NCI-H82 treated with DMSO at 0.1 percent for 48 hours (cell line): ENCODE results near the gene GADD45B.
"Not testable (repeated sequence)": the region's sequence is repeated elsewhere in the genome, so short reads cannot be mapped to it uniquely, and the experiment has no call there.

Source experiments
- DNase-seq: peaks from one replicate; lab custom pipeline; 2025; ENCODE audit not compliant: unreplicated experiment; lab: John Stamatoyannopoulos, UW

GADD45B gene

GRCh38 chr19:2468596-2468995, 7.3 kb upstream of the GADD45B start:
- no peak for DNase-seq

DNA sequence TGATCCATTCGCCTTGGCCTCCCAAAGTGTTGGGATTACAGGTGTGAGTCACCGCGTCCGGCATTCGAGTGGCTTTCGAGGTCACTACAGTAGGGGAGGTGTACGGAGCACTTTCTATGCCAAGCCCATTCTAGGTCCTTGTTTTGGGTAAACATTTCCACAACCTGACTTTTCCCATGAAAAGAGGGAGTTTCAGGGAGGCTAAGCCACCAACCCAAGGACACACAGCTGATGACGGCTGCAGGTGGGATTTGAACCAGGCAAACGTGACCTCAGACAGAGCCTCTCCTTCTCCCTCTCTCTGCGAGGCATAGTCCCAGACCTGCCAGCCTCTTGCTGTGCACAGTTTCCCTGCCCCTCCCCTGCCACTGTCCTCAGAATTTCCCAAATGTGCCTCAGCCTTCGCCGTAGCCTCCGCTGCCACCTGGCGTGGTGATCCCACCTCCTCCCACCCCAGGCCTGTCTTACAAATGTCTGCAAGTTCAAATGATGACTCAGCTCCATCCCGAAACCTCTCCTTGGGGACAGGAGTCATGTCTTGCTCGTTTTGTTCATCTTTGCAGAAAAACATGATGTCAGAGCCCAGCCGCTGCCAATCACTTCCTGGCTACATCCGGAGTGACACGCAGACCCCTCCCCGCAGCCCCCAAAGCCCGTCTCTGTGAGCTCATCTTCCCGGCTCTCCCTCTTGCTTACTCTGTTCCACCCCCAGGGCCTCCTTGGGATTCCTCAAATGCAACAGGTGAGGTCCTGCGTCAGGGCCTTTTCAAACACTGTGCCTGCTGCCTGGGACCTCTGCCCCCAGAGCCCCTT, 6.6 kb upstream of the GADD45B start:
- no peak for DNase-seq

DNA sequence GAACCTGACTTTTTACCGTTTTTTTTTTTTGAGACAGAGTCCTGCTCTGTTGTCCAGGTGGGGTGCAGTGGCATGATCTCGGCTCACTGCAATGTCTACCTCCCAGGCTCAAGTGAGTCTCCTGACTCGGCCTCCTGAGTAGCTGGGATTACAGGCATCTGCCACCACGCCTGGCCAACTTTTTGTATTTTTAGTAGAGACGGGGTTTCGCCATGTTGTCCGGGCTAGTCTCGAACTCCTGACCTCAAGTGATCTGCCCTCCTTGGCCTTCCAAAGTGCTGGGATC, 6.1 kb upstream of the GADD45B start:
- not testable (repeated sequence) for DNase-seq

DNA sequence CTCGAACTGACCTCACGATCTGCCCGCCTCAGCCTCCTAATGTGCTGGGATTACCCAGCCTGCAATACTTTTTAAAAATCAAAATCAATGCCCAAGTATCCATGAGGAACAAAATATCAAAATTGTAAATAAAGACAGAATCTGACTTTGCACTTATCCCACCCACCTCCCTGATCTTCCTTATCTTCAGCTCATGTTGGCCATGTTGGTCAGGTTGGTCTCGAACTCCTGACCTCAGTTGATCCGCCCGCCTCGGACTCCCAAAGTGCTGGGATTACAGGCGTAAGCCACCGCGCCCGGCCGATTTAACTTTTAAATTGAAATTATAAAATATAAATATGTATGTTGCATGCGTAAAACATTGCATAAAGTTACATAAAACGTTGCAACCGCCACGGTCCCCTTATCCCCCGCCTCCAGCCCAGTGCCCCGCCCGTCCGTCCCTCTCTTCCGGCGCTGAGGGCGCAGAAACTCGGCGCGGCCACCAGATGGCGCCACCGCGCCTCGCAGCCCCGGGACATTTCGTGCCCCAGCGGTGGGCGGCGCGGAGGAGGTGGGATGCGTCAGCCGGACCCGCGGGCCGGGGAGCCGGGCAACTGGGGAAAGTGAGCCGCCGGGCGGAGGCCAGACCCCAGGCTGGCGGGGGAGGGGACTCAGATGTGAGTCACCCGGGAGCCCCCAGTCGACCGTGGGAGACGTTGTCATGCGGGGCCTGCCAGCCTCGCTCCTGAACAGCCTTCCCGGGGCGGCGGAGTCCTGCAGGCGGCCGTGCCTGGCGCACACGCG, 1.5 kb upstream of the GADD45B start:
- DNase-seq, result peak; percentile 37

DNA sequence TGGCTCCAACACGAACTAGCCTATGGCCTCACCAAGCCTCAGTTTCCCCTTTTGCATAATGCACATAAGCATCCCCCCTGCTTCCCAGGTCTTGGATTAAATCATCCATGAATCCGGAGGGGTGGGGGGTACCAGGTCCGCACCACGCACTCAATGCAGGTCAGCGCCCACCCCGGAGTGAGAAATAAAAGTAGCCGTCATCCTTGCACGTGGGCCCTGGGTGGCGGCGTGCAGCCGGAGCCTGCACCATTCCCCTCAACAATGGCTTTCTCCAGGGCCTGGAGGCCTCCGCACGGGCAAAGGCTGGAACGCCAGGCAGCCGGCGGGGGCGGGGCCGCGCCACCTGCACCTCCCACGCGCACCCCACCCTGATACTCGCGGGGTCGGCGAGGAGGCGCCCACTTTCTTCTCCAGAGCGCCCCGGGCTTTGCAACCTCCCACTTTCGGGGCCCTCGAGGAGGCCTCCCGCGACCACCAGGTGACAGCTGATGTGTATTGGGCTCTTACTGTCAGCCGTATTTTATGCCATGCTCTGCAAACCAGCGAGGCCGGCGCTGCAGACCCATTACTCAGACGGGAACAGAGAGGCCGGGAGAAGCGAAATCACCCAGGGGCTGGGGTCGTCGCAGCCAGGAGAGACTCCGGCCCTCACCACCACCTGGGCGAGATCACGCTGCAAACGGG, 767 bp upstream of the GADD45B start:
- no peak for DNase-seq

DNA sequence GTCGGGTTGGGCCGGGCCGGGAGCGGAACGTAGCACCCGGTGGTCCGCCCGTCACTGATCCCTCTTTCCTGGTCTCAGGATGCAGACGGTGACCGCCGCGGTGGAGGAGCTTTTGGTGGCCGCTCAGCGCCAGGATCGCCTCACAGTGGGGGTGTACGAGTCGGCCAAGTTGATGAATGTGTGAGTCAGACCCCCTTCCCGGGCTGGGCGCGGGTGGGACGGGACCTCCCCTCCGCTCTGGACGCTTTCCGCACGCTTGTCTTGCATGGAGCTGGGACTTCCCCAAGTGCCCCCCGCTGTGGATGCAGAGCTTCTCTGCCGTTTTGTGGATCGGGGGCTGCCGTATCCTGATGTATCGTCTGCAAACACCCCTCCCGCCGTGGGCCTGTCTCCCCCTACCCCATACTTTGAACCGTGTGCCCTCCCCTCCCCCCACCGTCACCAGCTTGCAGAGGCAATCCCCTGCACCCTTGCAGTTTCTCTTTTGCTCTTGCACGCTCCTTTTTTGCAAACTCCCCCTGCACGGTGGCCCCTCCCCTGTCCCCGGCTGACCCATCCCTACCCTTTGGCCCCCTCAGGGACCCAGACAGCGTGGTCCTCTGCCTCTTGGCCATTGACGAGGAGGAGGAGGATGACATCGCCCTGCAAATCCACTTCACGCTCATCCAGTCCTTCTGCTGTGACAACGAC, 669 bp downstream of the GADD45B start:
- no peak for DNase-seq

DNA sequence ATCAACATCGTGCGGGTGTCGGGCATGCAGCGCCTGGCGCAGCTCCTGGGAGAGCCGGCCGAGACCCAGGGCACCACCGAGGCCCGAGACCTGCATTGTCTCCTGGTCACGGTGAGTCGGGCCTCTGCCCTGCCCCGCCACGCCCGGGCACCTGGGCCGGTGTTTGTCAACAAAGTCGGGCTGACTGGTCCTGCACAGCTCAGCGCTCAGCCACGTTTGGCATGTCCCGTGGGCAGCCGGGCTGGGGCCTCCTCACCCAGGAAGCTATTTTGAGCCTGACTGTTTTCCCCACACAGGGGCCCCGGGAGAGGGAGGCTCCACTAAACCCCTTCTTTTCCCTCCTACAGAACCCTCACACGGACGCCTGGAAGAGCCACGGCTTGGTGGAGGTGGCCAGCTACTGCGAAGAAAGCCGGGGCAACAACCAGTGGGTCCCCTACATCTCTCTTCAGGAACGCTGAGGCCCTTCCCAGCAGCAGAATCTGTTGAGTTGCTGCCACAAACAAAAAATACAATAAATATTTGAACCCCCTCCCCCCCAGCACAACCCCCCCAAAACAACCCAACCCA, 1.3 kb downstream of the GADD45B start:
- DNase-seq, result no peak

DNA sequence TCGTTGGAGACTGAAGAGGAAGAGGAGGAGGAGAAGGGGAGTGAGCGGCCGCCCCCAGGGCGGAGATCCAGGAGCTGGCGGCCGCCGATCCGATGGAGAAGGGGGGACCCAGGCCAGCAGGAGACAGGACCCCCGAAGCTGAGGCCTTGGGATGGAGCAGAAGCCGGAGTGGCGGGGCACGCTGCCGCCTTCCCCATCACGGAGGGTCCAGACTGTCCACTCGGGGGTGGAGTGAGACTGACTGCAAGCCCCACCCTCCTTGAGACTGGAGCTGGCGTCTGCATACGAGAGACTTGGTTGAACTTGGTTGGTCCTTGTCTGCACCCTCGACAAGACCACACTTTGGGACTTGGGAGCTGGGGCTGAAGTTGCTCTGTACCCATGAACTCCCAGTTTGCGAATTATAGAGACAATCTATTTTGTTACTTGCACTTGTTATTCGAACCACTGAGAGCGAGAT, 1.8 kb downstream of the GADD45B start:
- DNase-seq, result no peak

DNA sequence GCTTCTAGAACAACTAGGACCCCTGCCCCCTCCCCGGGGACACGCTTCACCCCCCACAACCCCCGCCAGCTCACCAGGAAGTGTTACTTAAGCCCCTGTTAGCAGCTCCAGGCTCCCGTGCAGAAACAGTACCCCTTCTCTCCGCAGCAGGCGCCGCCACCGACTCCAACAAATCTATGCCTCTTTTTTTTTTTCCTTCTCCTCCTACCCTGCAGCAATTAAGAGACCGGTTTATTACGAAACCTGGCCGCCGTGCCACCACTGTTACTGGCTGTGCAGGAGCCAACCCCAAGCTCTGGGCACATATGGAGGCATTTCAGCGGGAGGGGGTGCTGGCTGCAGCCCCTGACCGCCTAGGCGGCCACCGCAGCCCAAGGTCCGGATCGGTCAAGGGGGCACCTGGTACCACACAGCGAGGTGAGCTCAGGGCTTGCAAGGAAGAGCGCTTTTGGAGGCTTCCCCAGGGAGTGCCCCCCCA, 2.4 kb downstream of the GADD45B start:
- DNase-seq, result no peak

GRCh38 chr19:2478756-2479555, 3.0 kb downstream of the GADD45B start:
- no peak for DNase-seq

DNA sequence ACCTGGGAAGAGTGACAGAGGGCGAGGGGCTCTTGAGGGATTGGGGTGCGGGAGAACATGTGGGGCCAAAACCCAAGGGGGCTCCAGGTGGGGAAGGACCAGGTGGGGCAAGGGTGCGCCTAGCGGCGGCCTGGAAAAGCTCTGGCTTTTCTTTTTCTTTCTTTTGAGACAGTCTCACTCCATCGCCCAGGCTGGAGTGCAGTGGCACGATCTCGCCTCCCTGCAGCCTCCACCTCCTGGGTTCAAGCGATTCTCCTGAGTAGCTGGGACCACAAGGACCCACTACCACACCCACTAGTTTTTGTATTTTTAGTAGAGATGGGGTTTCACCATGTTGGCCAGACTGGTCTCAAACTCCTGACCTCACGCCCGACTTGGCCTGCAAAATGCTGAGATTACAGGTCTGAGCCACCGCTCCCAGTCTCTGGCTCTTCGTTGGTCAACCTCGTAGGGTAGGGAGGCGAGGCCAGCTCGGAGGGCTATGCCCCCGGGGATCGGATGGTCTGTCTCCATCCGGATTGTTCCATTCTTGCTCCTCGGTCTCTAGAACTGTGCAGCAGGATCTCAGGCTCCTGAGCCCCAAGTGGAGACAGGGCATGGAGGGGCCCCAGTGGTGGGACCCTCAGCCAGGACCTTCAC, 3.7 kb downstream of the GADD45B start:
- DNase-seq, result no peak

DNA sequence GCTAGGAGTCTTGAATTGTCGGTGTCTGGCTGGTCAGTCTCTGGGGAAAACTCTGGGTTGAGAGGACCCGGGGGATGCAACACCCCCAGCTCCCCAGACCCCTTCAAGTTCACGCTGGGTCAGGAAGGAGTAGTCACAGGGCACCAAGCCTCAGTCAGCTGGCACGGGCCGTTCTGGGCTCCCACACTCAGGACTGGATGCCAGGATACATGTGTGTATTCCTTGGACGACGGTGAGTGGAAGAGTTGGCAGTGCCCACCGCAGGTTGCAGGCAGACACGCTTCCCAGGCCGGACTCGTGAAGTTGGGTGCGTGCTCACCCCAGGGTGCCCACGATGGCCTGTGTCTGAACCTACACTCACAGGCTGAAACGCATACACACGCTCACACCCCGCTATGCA, 5.5 kb downstream of the GADD45B start:
- no peak for DNase-seq

- no peak for DNase-seq
These were observed 6.6 kb downstream of the GADD45B start for GRCh38 chr19:2482354-2483038.

- DNase-seq, result no peak
These were observed 7.2 kb downstream of the GADD45B start for GRCh38 chr19:2483084-2483483.

GRCh38 chr19:2483484-2484151, 7.7 kb downstream of the GADD45B start:
- no peak for DNase-seq

DNA sequence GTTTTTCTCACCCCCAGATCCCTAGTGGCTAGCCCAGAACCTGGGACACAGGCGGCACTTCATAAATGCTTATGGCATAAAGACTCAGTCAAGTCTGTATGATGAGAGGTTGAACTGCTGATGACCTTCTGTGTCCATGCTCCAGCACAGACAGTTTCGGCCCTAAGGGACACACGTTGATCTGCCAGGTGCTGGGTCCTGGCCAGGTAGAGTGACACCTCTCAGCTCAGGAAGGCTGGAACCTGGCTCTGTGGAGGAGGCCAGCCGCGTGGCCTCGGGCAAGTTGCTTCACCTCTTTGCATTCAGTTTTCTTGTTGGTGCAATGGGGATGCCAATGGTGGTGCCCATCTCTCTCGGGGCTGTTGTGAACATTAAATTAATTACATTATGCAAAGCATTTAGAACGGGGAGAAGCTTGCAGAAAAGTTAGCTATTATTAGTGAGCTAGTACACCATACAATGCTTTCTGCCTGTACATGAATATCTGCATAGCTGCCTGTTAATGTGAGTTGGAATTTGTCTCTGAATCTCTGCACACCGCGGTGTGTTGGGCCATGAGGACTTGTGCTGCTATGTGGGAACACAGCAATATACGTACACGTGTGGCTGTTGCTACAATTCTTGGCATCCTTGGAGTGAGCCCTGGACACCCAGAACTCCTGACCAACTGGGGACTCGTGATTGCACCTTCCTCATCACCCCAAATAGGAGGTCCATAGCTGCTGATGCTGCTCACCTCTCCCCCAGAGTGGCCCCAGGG, 8.4 kb downstream of the GADD45B start:
- no peak for DNase-seq

GRCh38 chr19:2485428-2485827, 9.5 kb downstream of the GADD45B start:
- DNase-seq, result no peak

DNA sequence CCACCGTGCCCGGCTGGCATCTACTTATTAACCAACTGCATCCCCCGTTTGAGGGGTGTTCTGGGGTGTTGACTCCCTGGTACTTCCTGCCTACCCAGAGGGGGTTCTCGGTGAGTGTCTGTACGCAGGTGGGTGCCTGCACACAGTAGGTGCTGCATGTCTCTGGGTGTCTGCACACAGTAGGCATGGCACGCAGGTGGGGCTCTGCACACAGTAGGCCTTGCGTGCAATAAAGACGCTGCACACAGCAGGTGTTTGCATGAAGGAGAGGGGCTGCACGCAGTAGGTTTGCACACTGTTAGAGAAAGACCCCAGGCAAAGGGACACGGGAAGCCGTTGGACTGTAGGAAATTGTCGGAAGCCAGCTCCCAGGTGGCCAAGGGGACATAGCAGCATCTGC, 11.2 kb downstream of the GADD45B start:
- no peak for DNase-seq
